GM19324 (cell line): ENCODE results near the gene SPACA4.

Experiments
- ATAC-seq: cut with Tn5 transposase; IDR thresholded peaks from one replicate; pipeline ENCODE4 v1.9.1; 2021; ENCODE audit warnings: mild to moderate bottlenecking, moderate library complexity; ENCODE audit not compliant: unreplicated experiment, low FRiP score

SPACA4 gene

GRCh38 chr19:48646001-48646721 is 39.6 kb downstream of the SPACA4 start, which contains the start of gene CA11:
Gene CA11 (minus strand): TSS chr19:48646187. CDS start chr19:48645632, 555 bp downstream.
- ATAC-seq, result peak; percentile 63

- no peak for ATAC-seq
Observed at GRCh38 chr19:48646722-48647216, 40.2 kb downstream of the SPACA4 start.

GRCh38 chr19:48648134-48648533 is 41.6 kb downstream of the SPACA4 start:
- no peak for ATAC-seq

GRCh38 chr19:48650974-48651682 is 44.6 kb downstream of the SPACA4 start:
- no peak for ATAC-seq

GRCh38 chr19:48651683-48652048 is 45.1 kb downstream of the SPACA4 start:
- ATAC-seq, result no peak

GRCh38 chr19:48654299-48655059 is 47.9 kb downstream of the SPACA4 start:
- ATAC-seq, result no peak

GRCh38 chr19:48656840-48657474 is 50.4 kb downstream of the SPACA4 start:
- ATAC-seq, result no peak
